Measurements from ENCODE around the gene SPAG6. TPM values are rescaled to one million over a fixed set of nuclear protein-coding genes. Genes with fewer than 3 reads are reported as not detected.
"Not testable (repeated sequence)": the region's sequence is repeated elsewhere in the genome, so short reads cannot be mapped to it uniquely, and the experiment has no call there.

The SPAG6 gene
- polyA plus RNA-seq, 2 donors = not detected

DNA sequence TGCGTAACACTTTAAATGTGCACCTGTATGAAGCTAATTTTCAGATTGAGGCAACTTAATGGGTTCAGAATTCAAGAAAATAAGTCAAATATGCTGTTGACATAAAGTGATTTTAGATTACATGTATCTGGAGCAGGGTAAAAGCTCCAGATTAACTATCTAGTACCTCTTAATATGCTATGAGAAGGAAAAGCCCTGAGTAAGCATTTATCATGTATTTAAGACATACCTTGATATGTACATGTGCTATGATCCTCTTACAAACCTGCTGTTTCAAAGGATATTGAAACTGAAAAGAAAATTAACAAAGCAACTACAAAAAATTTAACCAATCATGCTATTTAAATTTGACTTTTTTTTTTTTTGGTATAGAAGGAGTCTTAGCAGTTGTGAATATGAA is 4.5 kb downstream of the SPAG6 start:
- Histone ChIP-seq H3K4me1 (ENCODE audit: control insufficient read depth in 2 of 2, insufficient read depth in 2 of 2, low read length in 1 of 2) (peaks cover 3 to 7% of the 10 kb centered on the region in 2 donors), H3K9me3 (ENCODE audit: control insufficient read depth in 2 of 2, insufficient read depth in 1 of 2, low read depth in 1 of 2, low read length in 1 of 2) (peaks cover 0 to 13% of the 10 kb centered on the region in 2 donors), H3K36me3 (ENCODE audit: control insufficient read depth in 2 of 2, insufficient read depth in 2 of 2, low read length in 1 of 2) (no peaks in the 10 kb centered on the region), H3K4me3 (ENCODE audit: low read depth in 1 of 2, low read length in 2 of 2) (no peak overlapping the region), H3K27ac (ENCODE audit: low read depth in 2 of 2, low read length in 1 of 2) (no peak overlapping the region), H3K27me3 (ENCODE audit: control insufficient read depth in 1 of 2, insufficient read depth in 2 of 2, low read length in 2 of 2) (peaks cover 0 to 14% of the 10 kb centered on the region in 2 donors)
- WGBS, 2 donors = 98 to 100% methylated on average over 1 of the region's 1 CpG

DNA sequence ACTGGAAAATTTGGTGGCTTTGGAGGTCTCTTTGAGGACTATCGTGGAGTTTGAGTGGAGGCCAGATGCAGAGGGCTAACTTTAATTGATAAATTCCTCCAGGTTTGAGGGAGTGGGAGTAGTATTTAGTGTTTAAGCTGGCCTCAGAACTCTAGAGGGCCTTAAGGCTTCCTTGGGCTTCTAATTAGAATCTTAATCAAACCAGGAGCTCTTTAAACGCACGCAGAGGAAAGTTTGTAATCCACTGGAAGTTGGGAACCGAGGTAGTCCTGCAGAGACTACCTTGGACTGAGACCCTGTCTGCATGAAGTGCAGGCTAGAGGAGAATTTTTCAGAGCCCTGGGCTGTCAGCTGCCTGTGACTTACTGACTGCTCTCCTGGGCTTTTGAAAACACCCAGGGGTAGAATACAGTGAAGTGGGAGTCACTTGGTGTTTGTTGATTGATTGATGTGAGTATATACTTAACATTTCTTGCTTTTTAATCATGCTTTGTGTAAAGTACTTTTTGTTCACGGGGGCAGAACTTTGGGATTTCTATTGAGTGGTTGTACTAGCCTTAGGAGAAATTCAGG is 5.9 kb downstream of the SPAG6 start:
- Histone ChIP-seq H3K4me3 (ENCODE audit: low read depth in 1 of 2, low read length in 2 of 2) (no peak overlapping the region), H3K27me3 (ENCODE audit: control insufficient read depth in 1 of 2, insufficient read depth in 2 of 2, low read length in 2 of 2) (no peaks in the 10 kb centered on the region), H3K36me3 (ENCODE audit: control insufficient read depth in 2 of 2, insufficient read depth in 2 of 2, low read length in 1 of 2) (no peaks in the 10 kb centered on the region), H3K27ac (ENCODE audit: low read depth in 2 of 2, low read length in 1 of 2) (no peak overlapping the region), H3K9me3 (ENCODE audit: control insufficient read depth in 2 of 2, insufficient read depth in 1 of 2, low read depth in 1 of 2, low read length in 1 of 2) (no peaks in the 10 kb centered on the region), H3K4me1 (ENCODE audit: control insufficient read depth in 2 of 2, insufficient read depth in 2 of 2, low read length in 1 of 2) (no peaks in the 10 kb centered on the region)
- 91 to 93% methylated on average over 5 of the region's 5 CpGs for WGBS, 2 donors

DNA sequence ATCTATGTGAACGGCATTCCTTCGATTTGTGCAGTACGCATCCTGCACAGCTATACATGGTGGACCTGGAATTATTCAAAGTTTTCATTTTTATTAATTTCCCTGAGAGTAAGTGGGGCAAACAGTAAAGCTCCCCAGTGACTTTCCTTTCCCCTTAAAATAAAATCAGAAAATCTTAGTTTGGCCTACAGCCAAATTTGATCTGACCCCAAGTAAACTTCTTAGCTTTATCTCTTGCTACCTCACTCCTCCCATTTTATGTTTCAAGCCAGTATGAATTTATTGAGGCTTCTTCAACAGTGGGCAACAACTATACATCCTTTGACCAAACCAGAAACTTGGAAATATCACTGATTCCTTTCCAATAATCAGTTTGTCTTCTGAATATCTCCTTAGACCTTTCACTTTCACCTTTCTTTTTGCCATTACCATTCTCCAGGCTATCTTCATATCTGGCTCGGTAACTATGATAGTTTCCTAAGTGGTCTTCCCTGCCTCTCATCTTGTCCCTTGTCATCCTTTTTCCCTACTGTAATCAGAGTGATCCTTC is 11.1 kb downstream of the SPAG6 start:
- H3K9me3 ChIP-seq (ENCODE audit: control insufficient read depth in 2 of 2, insufficient read depth in 1 of 2, low read depth in 1 of 2, low read length in 1 of 2) = no peaks in the 10 kb centered on the region
- no peaks in the 10 kb centered on the region for H3K4me1 ChIP-seq (ENCODE audit: control insufficient read depth in 2 of 2, insufficient read depth in 2 of 2, low read length in 1 of 2)
- H3K36me3 ChIP-seq (ENCODE audit: control insufficient read depth in 2 of 2, insufficient read depth in 2 of 2, low read length in 1 of 2) = no peaks in the 10 kb centered on the region
- 84 to 90% methylated on average over 4 of the region's 4 CpGs for WGBS, 2 donors
- H3K27me3 ChIP-seq (ENCODE audit: control insufficient read depth in 1 of 2, insufficient read depth in 2 of 2, low read length in 2 of 2) = no peaks in the 10 kb centered on the region
- H3K27ac ChIP-seq (ENCODE audit: low read depth in 2 of 2, low read length in 1 of 2) = no peak overlapping the region
- no peak overlapping the region for H3K4me3 ChIP-seq (ENCODE audit: low read depth in 1 of 2, low read length in 2 of 2)

DNA sequence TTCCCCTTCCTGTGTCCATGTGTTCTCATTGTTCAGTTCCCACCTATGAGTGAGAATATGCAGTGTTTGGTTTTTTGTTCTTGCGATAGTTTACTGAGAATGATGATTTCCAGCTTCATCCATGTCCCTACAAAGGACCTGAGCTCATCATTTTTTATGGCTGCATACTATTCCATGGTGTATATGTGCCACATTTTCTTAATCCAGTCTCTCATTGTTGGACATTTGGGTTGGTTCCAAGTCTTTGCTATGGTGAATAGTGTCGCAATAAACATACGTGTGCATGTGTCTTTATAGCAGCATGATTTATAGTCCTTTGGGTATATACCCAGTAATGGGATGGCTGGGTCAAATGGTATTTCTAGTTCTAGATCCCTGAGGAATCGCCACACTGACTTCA is 12.5 kb downstream of the SPAG6 start:
- not testable (repeated sequence) for H3K36me3 ChIP-seq (ENCODE audit: control insufficient read depth in 2 of 2, insufficient read depth in 2 of 2, low read length in 1 of 2)
- WGBS, 2 donors = 83 to 95% methylated on average over 3 of the region's 4 CpGs

DNA sequence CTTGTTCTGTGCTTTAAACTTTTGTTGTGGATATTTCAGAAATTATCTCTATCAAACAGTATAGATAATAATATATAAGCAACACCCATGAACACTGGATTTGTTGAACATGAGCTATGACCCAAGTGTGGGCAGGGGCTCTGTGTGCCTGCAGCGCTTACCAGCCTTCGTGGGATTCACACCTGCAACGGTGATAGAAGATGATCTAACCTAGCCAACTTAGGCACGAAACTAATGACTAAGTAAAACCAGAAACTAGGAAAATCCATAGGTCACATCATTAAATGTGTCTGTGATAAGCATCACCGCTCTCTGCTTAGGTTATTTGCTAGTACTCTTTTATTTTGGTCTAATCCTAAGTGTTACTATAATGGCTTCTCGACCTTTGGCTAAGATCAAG is 18.0 kb downstream of the SPAG6 start:
- no peak overlapping the region for H3K4me3 ChIP-seq (ENCODE audit: low read depth in 1 of 2, low read length in 2 of 2)
- H3K9me3 ChIP-seq (ENCODE audit: control insufficient read depth in 2 of 2, insufficient read depth in 1 of 2, low read depth in 1 of 2, low read length in 1 of 2) = no peaks in the 10 kb centered on the region
- H3K36me3 ChIP-seq (ENCODE audit: control insufficient read depth in 2 of 2, insufficient read depth in 2 of 2, low read length in 1 of 2) = no peaks in the 10 kb centered on the region
- WGBS, 2 donors = 90 to 92% methylated on average over 6 of the region's 6 CpGs
- no peaks in the 10 kb centered on the region for H3K4me1 ChIP-seq (ENCODE audit: control insufficient read depth in 2 of 2, insufficient read depth in 2 of 2, low read length in 1 of 2)
- no peak overlapping the region for H3K27ac ChIP-seq (ENCODE audit: low read depth in 2 of 2, low read length in 1 of 2)
- H3K27me3 ChIP-seq (ENCODE audit: control insufficient read depth in 1 of 2, insufficient read depth in 2 of 2, low read length in 2 of 2) = no peaks in the 10 kb centered on the region

More for the DNA sequence above, 12.5 kb downstream of the SPAG6 start:
- not testable (repeated sequence) for H3K9me3 ChIP-seq (ENCODE audit: control insufficient read depth in 2 of 2, insufficient read depth in 1 of 2, low read depth in 1 of 2, low read length in 1 of 2); H3K4me3 ChIP-seq (ENCODE audit: low read depth in 1 of 2, low read length in 2 of 2); H3K4me1 ChIP-seq (ENCODE audit: control insufficient read depth in 2 of 2, insufficient read depth in 2 of 2, low read length in 1 of 2); H3K27ac ChIP-seq (ENCODE audit: low read depth in 2 of 2, low read length in 1 of 2); H3K27me3 ChIP-seq (ENCODE audit: control insufficient read depth in 1 of 2, insufficient read depth in 2 of 2, low read length in 2 of 2)

DNA sequence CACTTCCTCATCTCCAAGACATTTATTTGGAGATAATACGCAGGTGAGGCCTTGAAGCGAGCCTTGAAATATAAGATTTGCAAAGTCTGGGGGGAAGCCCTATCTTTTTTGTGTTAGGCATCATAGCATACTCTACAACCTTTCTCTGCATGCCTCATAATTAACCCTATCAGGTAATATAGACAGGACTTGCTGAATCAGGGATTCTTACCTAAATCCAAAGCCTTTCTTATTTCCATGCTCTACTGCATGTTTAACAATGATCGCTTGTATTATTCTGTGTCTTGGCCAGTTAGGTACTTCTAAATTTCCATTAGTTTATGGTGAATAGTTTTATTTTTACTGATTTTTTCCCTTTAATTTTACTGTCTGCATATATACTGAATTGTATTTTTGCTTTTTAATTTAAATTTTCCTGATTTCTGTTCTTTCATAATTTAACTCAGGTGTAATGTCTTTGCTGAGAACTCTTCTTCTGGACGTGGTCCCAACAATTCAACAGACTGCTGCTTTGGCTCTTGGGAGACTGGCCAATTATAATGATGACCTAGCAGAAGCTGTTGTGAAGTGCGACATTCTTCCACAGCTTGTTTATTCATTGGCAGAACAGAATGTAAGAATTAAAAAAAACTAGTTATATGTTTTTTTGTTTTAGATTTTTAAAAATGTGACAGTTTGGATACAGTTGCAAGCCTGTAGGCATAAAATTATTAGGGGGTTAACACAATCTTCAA is 19.3 kb downstream of the SPAG6 start:
- no peak overlapping the region for H3K4me3 ChIP-seq (ENCODE audit: low read depth in 1 of 2, low read length in 2 of 2)
- H3K9me3 ChIP-seq (ENCODE audit: control insufficient read depth in 2 of 2, insufficient read depth in 1 of 2, low read depth in 1 of 2, low read length in 1 of 2) = no peaks in the 10 kb centered on the region
- H3K27ac ChIP-seq (ENCODE audit: low read depth in 2 of 2, low read length in 1 of 2) = no peak overlapping the region
- no peaks in the 10 kb centered on the region for H3K4me1 ChIP-seq (ENCODE audit: control insufficient read depth in 2 of 2, insufficient read depth in 2 of 2, low read length in 1 of 2)
- no peaks in the 10 kb centered on the region for H3K27me3 ChIP-seq (ENCODE audit: control insufficient read depth in 1 of 2, insufficient read depth in 2 of 2, low read length in 2 of 2)
- H3K36me3 ChIP-seq (ENCODE audit: control insufficient read depth in 2 of 2, insufficient read depth in 2 of 2, low read length in 1 of 2) = no peaks in the 10 kb centered on the region
- 90 to 93% methylated on average over 5 of the region's 5 CpGs for WGBS, 2 donors

DNA sequence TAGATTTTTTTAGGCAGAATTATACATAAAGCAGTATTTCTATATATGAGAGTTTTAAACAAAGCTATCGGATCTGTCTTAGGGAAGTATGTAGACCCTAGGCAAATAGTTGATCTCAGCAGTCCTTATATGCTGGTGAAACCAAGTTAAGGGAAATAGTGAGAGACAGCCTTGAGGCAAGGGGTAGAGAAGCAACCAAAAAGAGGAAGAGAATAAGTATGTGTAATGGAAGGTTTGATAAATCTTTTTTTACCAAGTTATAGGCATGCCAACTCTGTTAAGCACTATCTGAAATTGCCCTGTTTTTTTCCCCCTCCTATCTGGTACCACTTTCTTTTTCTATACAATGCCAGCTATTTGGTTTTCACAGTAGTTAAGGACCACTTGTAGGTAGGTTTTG is 19.9 kb downstream of the SPAG6 start:
- 89 to 93% methylated on average over 1 of the region's 1 CpG for WGBS, 2 donors

DNA sequence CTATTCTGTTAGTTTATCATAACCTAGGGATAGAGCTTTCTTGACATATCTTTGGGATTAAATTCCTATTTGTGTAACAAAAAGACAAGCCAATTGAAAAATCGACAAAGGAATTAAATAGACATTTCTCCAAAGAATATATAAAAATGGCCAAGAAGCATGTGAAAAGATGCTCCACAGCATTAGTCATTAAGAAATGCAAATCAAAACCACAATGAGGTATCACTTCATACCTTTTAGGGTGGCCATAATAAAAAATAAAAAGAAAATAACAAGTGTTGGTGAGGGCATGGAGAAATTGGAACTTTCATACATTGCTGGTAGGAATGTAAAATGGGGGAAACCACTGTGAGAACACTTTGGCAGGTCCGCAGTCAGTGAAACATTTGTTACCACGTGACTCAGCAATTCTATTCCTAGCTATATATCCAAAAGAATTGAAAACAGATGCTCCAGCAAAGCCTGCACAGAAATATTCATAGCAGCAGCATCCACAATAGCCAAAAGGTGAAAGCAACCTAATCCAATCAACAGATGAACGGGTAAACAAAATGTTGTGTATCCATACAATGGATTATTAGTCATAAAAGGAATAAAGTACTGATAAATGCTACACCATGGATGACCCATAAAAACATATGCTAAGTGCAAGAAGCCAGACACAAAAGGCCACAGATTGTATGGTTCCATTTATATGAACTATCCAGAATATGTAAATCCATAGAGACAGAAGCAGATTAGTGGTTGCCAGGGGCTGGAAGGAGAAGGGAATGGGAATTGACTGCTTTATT is 20.5 kb downstream of the SPAG6 start:
- H3K27me3 ChIP-seq (ENCODE audit: control insufficient read depth in 1 of 2, insufficient read depth in 2 of 2, low read length in 2 of 2) = no peaks in the 10 kb centered on the region
- no peaks in the 10 kb centered on the region for H3K9me3 ChIP-seq (ENCODE audit: control insufficient read depth in 2 of 2, insufficient read depth in 1 of 2, low read depth in 1 of 2, low read length in 1 of 2)
- H3K4me3 ChIP-seq (ENCODE audit: low read depth in 1 of 2, low read length in 2 of 2) = no peak overlapping the region
- 84 to 88% methylated on average over 4 of the region's 4 CpGs for WGBS, 2 donors
- H3K4me1 ChIP-seq (ENCODE audit: control insufficient read depth in 2 of 2, insufficient read depth in 2 of 2, low read length in 1 of 2) = no peaks in the 10 kb centered on the region
- no peak overlapping the region for H3K27ac ChIP-seq (ENCODE audit: low read depth in 2 of 2, low read length in 1 of 2)
- no peaks in the 10 kb centered on the region for H3K36me3 ChIP-seq (ENCODE audit: control insufficient read depth in 2 of 2, insufficient read depth in 2 of 2, low read length in 1 of 2)

More for the DNA sequence above, 19.9 kb downstream of the SPAG6 start:
- Histone ChIP-seq H3K27ac (ENCODE audit: low read depth in 2 of 2, low read length in 1 of 2) (no peak overlapping the region), H3K27me3 (ENCODE audit: control insufficient read depth in 1 of 2, insufficient read depth in 2 of 2, low read length in 2 of 2) (no peaks in the 10 kb centered on the region), H3K4me3 (ENCODE audit: low read depth in 1 of 2, low read length in 2 of 2) (no peak overlapping the region), H3K9me3 (ENCODE audit: control insufficient read depth in 2 of 2, insufficient read depth in 1 of 2, low read depth in 1 of 2, low read length in 1 of 2) (no peaks in the 10 kb centered on the region), H3K36me3 (ENCODE audit: control insufficient read depth in 2 of 2, insufficient read depth in 2 of 2, low read length in 1 of 2) (no peaks in the 10 kb centered on the region), H3K4me1 (ENCODE audit: control insufficient read depth in 2 of 2, insufficient read depth in 2 of 2, low read length in 1 of 2) (no peaks in the 10 kb centered on the region)

DNA sequence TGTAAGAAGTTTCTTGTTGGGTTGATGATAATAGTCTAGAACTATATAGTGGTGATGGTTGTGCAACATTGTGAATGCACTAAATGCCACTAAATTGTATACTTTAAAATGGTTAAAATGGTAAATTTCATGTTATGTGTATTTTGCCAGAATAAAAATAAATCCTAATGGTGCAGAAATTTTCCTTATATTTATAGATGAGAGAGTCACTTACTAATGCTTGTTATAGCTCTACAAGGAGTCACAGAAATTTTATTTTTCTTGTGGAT is 21.1 kb downstream of the SPAG6 start:
- no peak overlapping the region for H3K4me3 ChIP-seq (ENCODE audit: low read depth in 1 of 2, low read length in 2 of 2)
- no peaks in the 10 kb centered on the region for H3K36me3 ChIP-seq (ENCODE audit: control insufficient read depth in 2 of 2, insufficient read depth in 2 of 2, low read length in 1 of 2)
- no peaks in the 10 kb centered on the region for H3K27me3 ChIP-seq (ENCODE audit: control insufficient read depth in 1 of 2, insufficient read depth in 2 of 2, low read length in 2 of 2)
- no peaks in the 10 kb centered on the region for H3K9me3 ChIP-seq (ENCODE audit: control insufficient read depth in 2 of 2, insufficient read depth in 1 of 2, low read depth in 1 of 2, low read length in 1 of 2)
- no peak overlapping the region for H3K27ac ChIP-seq (ENCODE audit: low read depth in 2 of 2, low read length in 1 of 2)
- no peaks in the 10 kb centered on the region for H3K4me1 ChIP-seq (ENCODE audit: control insufficient read depth in 2 of 2, insufficient read depth in 2 of 2, low read length in 1 of 2)
